ENCODE data around the gene CRYBA1.
A peak's percentile ranks its signal among the peaks of the same experiment; 100 is the strongest.
"Not testable (repeated sequence)": the region's sequence is repeated elsewhere in the genome, so short reads cannot be mapped to it uniquely, and the experiment has no call there.

CRYBA1 gene

GRCh38 chr17:29238133-29238850, 8.4 kb upstream of the CRYBA1 start:
- DNase-seq, result peak; percentile 63

- peak; percentile 40 for DNase-seq
Measured at GRCh38 chr17:29240477-29240876, 6.2 kb upstream of the CRYBA1 start.

GRCh38 chr17:29240968-29241963, 5.4 kb upstream of the CRYBA1 start:
- DNase-seq, result peak; percentile 98

GRCh38 chr17:29242051-29242450, 4.6 kb upstream of the CRYBA1 start:
- no peak for DNase-seq

- DNase-seq, result no peak
Measured at GRCh38 chr17:29242790-29243189, 3.9 kb upstream of the CRYBA1 start.

GRCh38 chr17:29243792-29244191, 2.9 kb upstream of the CRYBA1 start:
- DNase-seq, result peak; percentile 45

GRCh38 chr17:29245401-29245800, 1.3 kb upstream of the CRYBA1 start:
- no peak for DNase-seq

GRCh38 chr17:29247219-29247618, 560 bp downstream of the CRYBA1 start:
- DNase-seq, result no peak

GRCh38 chr17:29248845-29249244, 2.2 kb downstream of the CRYBA1 start:
- DNase-seq, result no peak

GRCh38 chr17:29250666-29251065, 4.0 kb downstream of the CRYBA1 start:
- peak; percentile 88 for DNase-seq

GRCh38 chr17:29251184-29251583, 4.5 kb downstream of the CRYBA1 start:
- no peak for DNase-seq

- peak; percentile 53 for DNase-seq
Measured at GRCh38 chr17:29252101-29252791, 5.6 kb downstream of the CRYBA1 start.

- DNase-seq, result no peak
Measured at GRCh38 chr17:29253037-29253436, 6.4 kb downstream of the CRYBA1 start.

- DNase-seq, result no peak
Measured at GRCh38 chr17:29255926-29256522, 9.4 kb downstream of the CRYBA1 start.

GRCh38 chr17:29256735-29257466, 10.2 kb downstream of the CRYBA1 start:
- peak; percentile 75 for DNase-seq

- DNase-seq, result peak; percentile 48
Measured at GRCh38 chr17:29257756-29258155, 11.1 kb downstream of the CRYBA1 start.

GRCh38 chr17:29263916-29264315, 17.3 kb downstream of the CRYBA1 start:
- no peak for DNase-seq

- not testable (repeated sequence) for DNase-seq
Measured at GRCh38 chr17:29271980-29272379, 25.3 kb downstream of the CRYBA1 start.

- DNase-seq, result no peak
Measured at GRCh38 chr17:29273924-29274323, 27.3 kb downstream of the CRYBA1 start.

GRCh38 chr17:29278692-29279091, 32.0 kb downstream of the CRYBA1 start:
- DNase-seq, result no peak

GRCh38 chr17:29279397-29280070, 32.9 kb downstream of the CRYBA1 start:
- no peak for DNase-seq

Measured in EL (cell line).